H7 (cell line): ENCODE data around the gene NCKIPSD. TPM values are rescaled to one million over a fixed set of nuclear protein-coding genes. Genes with fewer than 3 reads are reported as not detected.
A peak's percentile ranks its signal among the peaks of the same experiment; 100 is the strongest.
"Not testable (repeated sequence)": the region's sequence is repeated elsewhere in the genome, so short reads cannot be mapped to it uniquely, and the experiment has no call there.

ENCODE experiments used
- DNase-seq: peaks from one replicate; pipeline ENCODE4 v3.0.0; 2012
- H3K27me3 ChIP-seq: 2 replicates; pipeline ENCODE4 v1.6.0; 2011; ENCODE audit warnings: mild to moderate bottlenecking, low read length; ENCODE audit not compliant: control insufficient read depth, insufficient read depth
- H3K36me3 ChIP-seq: replicated peaks from 2 replicates; pipeline ENCODE4 v1.5.1; 2011; ENCODE audit warnings: low read length; ENCODE audit not compliant: control insufficient read depth, insufficient read depth
- H3K4me3 ChIP-seq: 2 replicates; pipeline ENCODE4 v1.5.1; 2011; ENCODE audit warnings: low read depth, mild to moderate bottlenecking, control low read depth, low read length, moderate library complexity; ENCODE audit not compliant: insufficient read depth
- total RNA-seq: library from RNA; depleted of rRNA; stranded (reverse); fragments of >200 nt; shearing (Covaris generic); gene quantifications from 2 replicates; pipeline ENCODE4 v1.2.3, GENCODE V29; 2014; rRNA removed

The NCKIPSD gene
- 43.8 and 48.8 TPM in 2 replicates for total RNA-seq

GRCh38 chr3:48685603-48686511, at the start of gene NCKIPSD:
Gene NCKIPSD, minus strand, starts transcription at chr3:48685915. Its CDS starts 108 bp downstream, at chr3:48685807.
- Histone ChIP-seq H3K4me3 (peak within 1 kb of the TSS; percentile 94), H3K27me3 (no peaks in the 10 kb centered on the region), H3K36me3 (peaks cover 40% of the 10 kb centered on the region)
- peak; percentile 99 for DNase-seq

- not testable (repeated sequence) for H3K4me3 ChIP-seq, DNase-seq, H3K27me3 ChIP-seq, H3K36me3 ChIP-seq
Measured at GRCh38 chr3:48735075-48735767, 49.5 kb upstream of the NCKIPSD start.

GRCh38 chr3:48734541-48734940, 48.8 kb upstream of the NCKIPSD start:
- not testable (repeated sequence) for H3K27me3 ChIP-seq, H3K36me3 ChIP-seq, H3K4me3 ChIP-seq, DNase-seq

GRCh38 chr3:48733752-48734518, 48.2 kb upstream of the NCKIPSD start:
- not testable (repeated sequence) for DNase-seq, H3K4me3 ChIP-seq, H3K27me3 ChIP-seq, H3K36me3 ChIP-seq

GRCh38 chr3:48727511-48727910, 41.8 kb upstream of the NCKIPSD start:
- Histone ChIP-seq H3K36me3 (no peaks in the 10 kb centered on the region), H3K4me3 (no peak overlapping the region), H3K27me3 (no peaks in the 10 kb centered on the region)
- DNase-seq, result no peak

- H3K36me3 ChIP-seq, H3K4me3 ChIP-seq, H3K27me3 ChIP-seq, DNase-seq: not testable (repeated sequence)
Measured at GRCh38 chr3:48725185-48725855, 39.6 kb upstream of the NCKIPSD start.

- Histone ChIP-seq H3K4me3 (no peak overlapping the region), H3K36me3 (no peaks in the 10 kb centered on the region), H3K27me3 (no peaks in the 10 kb centered on the region)
- DNase-seq, result no peak
Measured at GRCh38 chr3:48723725-48724124, 38.0 kb upstream of the NCKIPSD start.

GRCh38 chr3:48723293-48723692, 37.6 kb upstream of the NCKIPSD start:
- H3K27me3 ChIP-seq, H3K36me3 ChIP-seq, DNase-seq, H3K4me3 ChIP-seq: not testable (repeated sequence)

GRCh38 chr3:48716982-48717746, 31.4 kb upstream of the NCKIPSD start, which contains the start of gene IP6K2:
Gene IP6K2, minus strand, starts transcription at chr3:48717221. Its CDS starts 21,930 bp downstream, at chr3:48695291.
- Histone ChIP-seq H3K27me3 (no peaks in the 10 kb centered on the region), H3K36me3 (peaks cover 14% of the 10 kb centered on the region), H3K4me3 (peak within 1 kb of the TSS; percentile 74)
- DNase-seq, result peak; percentile 97

GRCh38 chr3:48716508-48716981, 30.8 kb upstream of the NCKIPSD start:
- H3K27me3 ChIP-seq, result no peaks in the 10 kb centered on the region
- peak overlapping the region; percentile 74 for H3K4me3 ChIP-seq
- H3K36me3 ChIP-seq, result peaks cover 18% of the 10 kb centered on the region
- peak; percentile 63 for DNase-seq

GRCh38 chr3:48715174-48715800, 29.6 kb upstream of the NCKIPSD start:
- Histone ChIP-seq H3K4me3 (no peak overlapping the region), H3K27me3 (no peaks in the 10 kb centered on the region), H3K36me3 (peaks cover 23% of the 10 kb centered on the region)
- peak; percentile 54 for DNase-seq

GRCh38 chr3:48711727-48712126, 26.0 kb upstream of the NCKIPSD start:
- H3K27me3 ChIP-seq, result no peaks in the 10 kb centered on the region
- H3K36me3 ChIP-seq, result peaks cover 34% of the 10 kb centered on the region
- no peak overlapping the region for H3K4me3 ChIP-seq
- DNase-seq, result no peak

- H3K4me3 ChIP-seq, result no peak overlapping the region
- H3K27me3 ChIP-seq, result no peaks in the 10 kb centered on the region
- H3K36me3 ChIP-seq, result peaks cover 29% of the 10 kb centered on the region
- DNase-seq, result no peak
Measured at GRCh38 chr3:48709051-48709461, 23.3 kb upstream of the NCKIPSD start.
